Measurements from ENCODE around the gene NCBP2L. TPM values are rescaled to one million over a fixed set of nuclear protein-coding genes. Genes with fewer than 3 reads are reported as not detected.
A peak's percentile ranks its signal among the peaks of the same experiment; 100 is the strongest.

NCBP2L gene
- total RNA-seq, 2 experiments from 2014 or later: not detected

DNA sequence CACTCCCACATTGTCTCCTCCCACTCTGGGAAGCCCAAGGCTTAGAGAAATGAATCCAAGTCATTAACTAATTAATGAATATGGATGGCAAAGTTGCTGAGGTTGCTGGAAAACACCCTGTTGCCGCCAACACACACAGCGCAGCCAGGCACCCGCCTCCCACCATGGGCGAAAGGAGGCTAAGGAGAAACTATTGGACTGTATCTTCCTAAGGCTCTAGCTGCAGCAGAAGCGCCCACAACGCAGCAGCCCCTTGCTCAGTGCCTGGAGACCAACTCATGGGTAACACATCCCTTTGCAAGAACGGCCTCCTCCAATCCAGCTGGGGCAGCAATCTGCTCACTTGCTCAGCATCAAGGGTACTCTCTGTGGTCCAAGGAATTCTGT lies 36.1 kb upstream of the NCBP2L start:
- POLR2A ChIA-PET: interaction anchor here (0.7 to 5.4 kb wide), 23 partner anchors 11 to 623 kb away, joined by 3 to 96 read pairs (median 5); partner anchors contain the start of genes ATG4A, NCBP2L, PRPS1 and PSMD10
- DNase-seq: peak in 2 of 14 experiments; percentile 3 to 5
- peak; percentile 10 for ATAC-seq (ENCODE audit: poor library complexity)
- TF ChIP-seq, protein P1, sequence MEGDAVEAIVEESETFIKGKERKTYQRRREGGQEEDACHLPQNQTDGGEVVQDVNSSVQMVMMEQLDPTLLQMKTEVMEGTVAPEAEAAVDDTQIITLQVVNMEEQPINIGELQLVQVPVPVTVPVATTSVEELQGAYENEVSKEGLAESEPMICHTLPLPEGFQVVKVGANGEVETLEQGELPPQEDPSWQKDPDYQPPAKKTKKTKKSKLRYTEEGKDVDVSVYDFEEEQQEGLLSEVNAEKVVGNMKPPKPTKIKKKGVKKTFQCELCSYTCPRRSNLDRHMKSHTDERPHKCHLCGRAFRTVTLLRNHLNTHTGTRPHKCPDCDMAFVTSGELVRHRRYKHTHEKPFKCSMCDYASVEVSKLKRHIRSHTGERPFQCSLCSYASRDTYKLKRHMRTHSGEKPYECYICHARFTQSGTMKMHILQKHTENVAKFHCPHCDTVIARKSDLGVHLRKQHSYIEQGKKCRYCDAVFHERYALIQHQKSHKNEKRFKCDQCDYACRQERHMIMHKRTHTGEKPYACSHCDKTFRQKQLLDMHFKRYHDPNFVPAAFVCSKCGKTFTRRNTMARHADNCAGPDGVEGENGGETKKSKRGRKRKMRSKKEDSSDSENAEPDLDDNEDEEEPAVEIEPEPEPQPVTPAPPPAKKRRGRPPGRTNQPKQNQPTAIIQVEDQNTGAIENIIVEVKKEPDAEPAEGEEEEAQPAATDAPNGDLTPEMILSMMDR (IDR thresholded peaks at IDR 0.05): no peak
- Mint-ChIP-seq H3K27ac (peak overlapping the region; percentile 98), H3K4me1 (ENCODE audit: low read depth) (peaks cover 47% of the 10 kb centered on the region), H3K9me3 (no peaks in the 10 kb centered on the region), H3K36me3 (ENCODE audit: low read depth) (peaks cover 13% of the 10 kb centered on the region), H3K4me3 (peak overlapping the region; percentile 88), H3K27me3 (peaks cover 7% of the 10 kb centered on the region)
- Histone ChIP-seq H3K9me3 (ENCODE audit: control insufficient read depth in 1 of 2, insufficient read depth in 1 of 2, low read length in 2 of 2) (no peaks in the 10 kb centered on the region), H3K27ac (ENCODE audit: low read depth in 1 of 2, low read length in 2 of 2) (peak overlapping the region; percentile 46 to 82), H3K36me3 (ENCODE audit: insufficient read depth, low read length) (no peaks in the 10 kb centered on the region), H3K27me3 (ENCODE audit: control insufficient read depth in 1 of 2, insufficient read depth in 2 of 2, low read length in 2 of 2) (no peaks in the 10 kb centered on the region), H3K4me3 (ENCODE audit: low read length) (peak overlapping the region; percentile 17), H3K4me1 (ENCODE audit: insufficient read depth, low read length) (peaks cover 61% of the 10 kb centered on the region)
- intact Hi-C loops (cut with DNase I, micrococcal nuclease): loop anchor here in 1 of 2 experiments (10.0 kb wide), 1 partner anchor 153 kb away; no protein-coding TSS in a partner anchor
- CTCF ChIA-PET: interaction anchor here (0.8 to 5.3 kb wide), 6 partner anchors 19 to 68 kb away, joined by 3 to 29 read pairs (median 4); partner anchors contain the start of gene NCBP2L

DNA sequence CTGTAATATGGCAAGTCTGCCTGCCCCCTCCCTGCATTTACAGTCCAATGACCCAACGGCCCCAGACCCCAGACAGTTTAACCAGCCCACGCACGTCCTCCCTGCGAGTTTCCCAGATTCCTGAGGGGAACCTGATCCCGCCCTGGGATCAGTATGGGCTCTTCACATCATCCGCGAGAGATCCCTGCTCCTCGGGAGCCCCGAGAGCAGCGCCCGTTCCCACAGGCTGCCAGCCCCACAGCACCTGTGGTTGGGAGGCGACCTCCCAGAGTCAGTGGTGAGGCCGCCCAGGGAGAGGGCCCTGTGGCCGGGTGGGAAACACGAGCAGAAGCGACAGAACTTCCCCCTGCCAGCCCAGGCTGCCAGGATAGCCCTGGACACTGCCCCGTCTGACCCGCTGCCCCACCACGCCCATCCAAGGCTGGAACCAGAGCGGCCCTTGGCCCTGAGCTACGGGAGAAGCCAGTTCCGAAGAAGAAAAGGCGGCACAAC lies 34.8 kb upstream of the NCBP2L start:
- Mint-ChIP-seq H3K27me3 (peaks cover 7% of the 10 kb centered on the region), H3K4me3 (peak overlapping the region; percentile 88), H3K27ac (peak overlapping the region; percentile 98), H3K9me3 (no peaks in the 10 kb centered on the region), H3K36me3 (ENCODE audit: low read depth) (peaks cover 13% of the 10 kb centered on the region), H3K4me1 (ENCODE audit: low read depth) (peaks cover 47% of the 10 kb centered on the region)
- Histone ChIP-seq H3K27ac (ENCODE audit: low read depth in 1 of 2, low read length in 2 of 2) (peak overlapping the region; percentile 64 to 66), H3K4me3 (ENCODE audit: low read length) (peak overlapping the region; percentile 24), H3K27me3 (ENCODE audit: control insufficient read depth in 1 of 2, insufficient read depth in 2 of 2, low read length in 2 of 2) (no peaks in the 10 kb centered on the region), H3K4me1 (ENCODE audit: insufficient read depth, low read length) (peaks cover 56% of the 10 kb centered on the region), H3K36me3 (ENCODE audit: insufficient read depth, low read length) (no peaks in the 10 kb centered on the region), H3K9me3 (ENCODE audit: control insufficient read depth in 1 of 2, insufficient read depth in 1 of 2, low read length in 2 of 2) (no peaks in the 10 kb centered on the region)
- ATAC-seq (ENCODE audit: poor library complexity) (no peak), DNase-seq (peak in 2 of 14 experiments; percentile 7 to 25)
- intact Hi-C loops (cut with DNase I, micrococcal nuclease): loop anchor here (1.0 to 10.0 kb wide), 4 partner anchors 25 to 152 kb away; partner anchors contain the start of gene TSC22D3 (in 1 of the 2)
- TF ChIP-seq, protein P1 (IDR thresholded peaks at IDR 0.05): no peak
- CTCF ChIA-PET: interaction anchor here (1.2 to 5.3 kb wide), 2 partner anchors 20 to 69 kb away, joined by 3 to 29 read pairs; no protein-coding TSS in a partner anchor
- POLR2A ChIA-PET: interaction anchor here (0.6 to 5.4 kb wide), 12 partner anchors 9 to 114 kb away, joined by 3 to 96 read pairs (median 8); partner anchors contain the start of genes NCBP2L, PRPS1 and TSC22D3

DNA sequence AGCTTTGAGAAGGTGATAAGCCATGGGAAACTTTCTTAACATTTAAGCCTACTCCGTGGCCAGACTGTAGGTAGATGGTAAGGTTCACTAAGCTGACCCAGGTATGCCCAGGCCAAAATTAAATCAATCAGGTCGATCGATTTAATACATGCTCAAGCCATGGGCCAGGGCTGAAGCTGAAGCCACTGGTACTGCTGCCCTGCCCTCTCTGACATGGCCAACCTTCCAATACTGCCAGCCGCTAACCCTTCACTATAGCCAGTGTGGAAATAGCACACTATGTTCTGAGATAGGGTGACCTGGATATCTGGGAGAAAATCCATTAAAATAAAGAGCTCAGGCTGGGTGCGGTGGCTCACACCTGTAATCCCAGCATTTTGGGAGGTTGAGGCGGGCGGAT lies 33.5 kb upstream of the NCBP2L start:
- ChIA-PET POLR2A (interaction anchor here (1.3 to 1.8 kb wide), 2 partner anchors 31 to 70 kb away, joined by 5 to 8 read pairs; partner anchors contain the start of gene TSC22D3), CTCF (interaction anchor here (0.9 to 5.3 kb wide), 2 partner anchors 33 to 71 kb away, joined by 4 to 29 read pairs; partner anchors contain the start of gene NCBP2L)
- no peaks in the 10 kb centered on the region for H3K36me3 ChIP-seq (ENCODE audit: insufficient read depth, low read length)
- peaks cover 13% of the 10 kb centered on the region for H3K36me3 Mint-ChIP-seq (ENCODE audit: low read depth)
- H3K4me1 Mint-ChIP-seq (ENCODE audit: low read depth): peaks cover 47% of the 10 kb centered on the region
- H3K4me3 Mint-ChIP-seq: no peak overlapping the region
- peaks cover 45% of the 10 kb centered on the region for H3K4me1 ChIP-seq (ENCODE audit: insufficient read depth, low read length)
- H3K9me3 ChIP-seq (ENCODE audit: control insufficient read depth in 1 of 2, insufficient read depth in 1 of 2, low read length in 2 of 2): no peaks in the 10 kb centered on the region
- H3K27me3 ChIP-seq (ENCODE audit: control insufficient read depth in 1 of 2, insufficient read depth in 2 of 2, low read length in 2 of 2): no peaks in the 10 kb centered on the region
- intact Hi-C loops (cut with DNase I, micrococcal nuclease): loop anchor here (2.0 to 10.0 kb wide), 4 partner anchors 23 to 151 kb away; partner anchors contain the start of gene TSC22D3 (in 1 of the 2)
- TF ChIP-seq, protein P1 (IDR thresholded peaks at IDR 0.05): no peak
- H3K27ac ChIP-seq (ENCODE audit: low read depth in 1 of 2, low read length in 2 of 2): peak overlapping the region in 1 of 2 donors; percentile 35
- H3K9me3 Mint-ChIP-seq: no peaks in the 10 kb centered on the region
- DNase-seq (no peak), ATAC-seq (ENCODE audit: poor library complexity) (no peak)
- peak overlapping the region; percentile 47 for H3K27ac Mint-ChIP-seq
- H3K27me3 Mint-ChIP-seq: peaks cover 7% of the 10 kb centered on the region
- no peak overlapping the region for H3K4me3 ChIP-seq (ENCODE audit: low read length)

Measured in CD4-positive, alpha-beta T cell (primary cell).